Endothelial cell of umbilical vein (primary cell): ENCODE data around the gene PPFIBP1. TPM values are rescaled to one million over a fixed set of nuclear protein-coding genes. Genes with fewer than 3 reads are reported as not detected.
A peak's percentile ranks its signal among the peaks of the same experiment; 100 is the strongest.

Source experiments
- BruUV-seq: library from RNA; stranded (reverse); fragments of 400-500 nt; replicated peaks from 2 replicates; lab custom pipeline; 2021; lab: Mats Ljungman, UMichigan
- CTCF ChIA-PET: fragments of 300-600, 350-600 bp; sonication (Branson Sonifier 250); formaldehyde crosslinking; loops from one replicate; lab custom pipeline; 2021; ENCODE audit warnings: antibody characterized with exemption, inconsistent platforms; lab: Charles Lee
- POLR2A ChIA-PET: fragments of 300-600, 350-600 bp; sonication (Branson Sonifier 250); formaldehyde crosslinking; loops from one replicate; lab custom pipeline; 2021; ENCODE audit warnings: antibody characterized with exemption, inconsistent platforms; lab: Charles Lee
- DNase-seq: peaks from one replicate; pipeline ENCODE4 v3.0.0-alpha.2; 2011; ENCODE audit warnings: low read depth, low spot score
- FAIRE-seq: peaks from 2 replicates; lab custom pipeline; 2011; peaks lifted over from hg19 to GRCh38; lab: Jason Lieb, UNC
- H2AFZ ChIP-seq: 2 replicates; pipeline ENCODE4 v1.6.0; 2012; ENCODE audit warnings: low read depth, low read length, control low read depth, inconsistent platforms
- H3K27ac ChIP-seq: 2 replicates; pipeline ENCODE4 v1.5.1; 2011; ENCODE audit warnings: low read depth, mild to moderate bottlenecking, control low read depth, low read length, moderate library complexity; ENCODE audit not compliant: insufficient read depth
- H3K27me3 ChIP-seq, 2 experiments: 2 replicates each; pipeline versions ENCODE4 v1.6.0 to v1.6.1; 2011; ENCODE audit warnings: low read length in 2 of 2, mixed read lengths in 1 of 2; ENCODE audit not compliant: control insufficient read depth in 2 of 2, insufficient read depth in 2 of 2
- H3K36me3 ChIP-seq, 2 experiments: 2 replicates in 1 of 2; 3 replicates in 1 of 2; pipeline ENCODE4 v1.5.1; 2011; ENCODE audit warnings: low read length in 2 of 2, mild to moderate bottlenecking in 1 of 2, moderate library complexity in 1 of 2; ENCODE audit not compliant: control insufficient read depth in 2 of 2, insufficient read depth in 2 of 2; ENCODE audit errors: extremely low read depth in 1 of 2
- H3K4me1 ChIP-seq: 3 replicates; pipeline ENCODE4 v1.5.1; 2011; ENCODE audit warnings: mild to moderate bottlenecking, low read length; ENCODE audit not compliant: control insufficient read depth, insufficient read depth; ENCODE audit errors: extremely low read depth
- H3K4me2 ChIP-seq: 2 replicates; pipeline ENCODE4 v1.6.1; 2011; ENCODE audit warnings: low read length, control low read depth, mixed read lengths; ENCODE audit not compliant: insufficient read depth
- H3K4me3 ChIP-seq, 3 experiments: fragments of 200-600 bp in 1 of 3; sonication (generic), shearing (Covaris generic) in 1 of 3; replicated peaks in 1 of 3; 2 replicates each; pipeline ENCODE4 v1.5.1; 2011 to 2016; ENCODE audit warnings: control low read depth in 3 of 3, low read length in 3 of 3, mild to moderate bottlenecking in 2 of 3, inconsistent platforms in 1 of 3, low read depth in 1 of 3, moderate library complexity in 1 of 3; ENCODE audit not compliant: insufficient read depth in 1 of 3
- H3K79me2 ChIP-seq: 2 replicates; pipeline ENCODE4 v1.6.0; 2012; ENCODE audit warnings: low read length, inconsistent platforms; ENCODE audit not compliant: control insufficient read depth, insufficient read depth
- H3K9ac ChIP-seq: replicated peaks from 2 replicates; pipeline ENCODE3; 2011; ENCODE audit warnings: low read length, control low read depth; ENCODE audit not compliant: insufficient read depth; ENCODE audit errors: extremely low read depth
- H3K9me1 ChIP-seq: replicated peaks from 3 replicates; pipeline ENCODE4 v1.6.0; 2011; ENCODE audit warnings: mild to moderate bottlenecking, low read length; ENCODE audit not compliant: control insufficient read depth, insufficient read depth; ENCODE audit errors: extremely low read depth
- H3K9me3 ChIP-seq: replicated peaks from 2 replicates; pipeline ENCODE4 v1.5.1; 2012; ENCODE audit warnings: low read length, inconsistent platforms; ENCODE audit not compliant: control insufficient read depth, insufficient read depth
- H4K20me1 ChIP-seq: replicated peaks from 2 replicates; pipeline ENCODE3; 2011; ENCODE audit warnings: mild to moderate bottlenecking, low read length; ENCODE audit not compliant: control insufficient read depth, insufficient read depth; ENCODE audit errors: extremely low read depth
- EZH2 ChIP-seq: IDR thresholded peaks from 2 replicates; pipeline ENCODE4 v1.6.1; 2012; ENCODE audit warnings: borderline replicate concordance, low read depth, mild to moderate bottlenecking, moderate library complexity, low read length, inconsistent platforms; ENCODE audit not compliant: severe bottlenecking
- FOS ChIP-seq: IDR thresholded peaks from 2 replicates; pipeline ENCODE4 v1.6.1; 2011; ENCODE audit warnings: mild to moderate bottlenecking, low read length, moderate library complexity, borderline replicate concordance; ENCODE audit not compliant: insufficient read depth
- GATA2 ChIP-seq: IDR thresholded peaks from 2 replicates; pipeline ENCODE4 v1.7.0; 2011; ENCODE audit warnings: low read depth, mild to moderate bottlenecking, moderate library complexity, mixed read lengths, low read length; ENCODE audit not compliant: insufficient read length, insufficient read depth
- JUN ChIP-seq: IDR thresholded peaks from 2 replicates; pipeline ENCODE4 v1.6.1; 2011; ENCODE audit warnings: borderline replicate concordance, low read depth; ENCODE audit not compliant: insufficient read length, insufficient read depth
- MYC ChIP-seq: IDR thresholded peaks from one replicate; pipeline ENCODE4 v1.6.1; 2011; ENCODE audit warnings: mild to moderate bottlenecking, low read depth, low read length
- POLR2A ChIP-seq: IDR thresholded peaks from 2 replicates; pipeline ENCODE4 v1.6.1; 2012; ENCODE audit warnings: low read depth, mild to moderate bottlenecking, control low read depth, low read length
- POLR2AphosphoS5 ChIP-seq: IDR thresholded peaks from 2 replicates; pipeline ENCODE4 v1.6.1; 2012; ENCODE audit warnings: low read depth, mild to moderate bottlenecking, control low read depth, low read length, moderate library complexity; ENCODE audit not compliant: insufficient read depth
- dilution Hi-C: fragments of 300-500 bp; cut with MboI; formaldehyde crosslinking; loops from one replicate; pipeline ENCODE4 v1.15.0; 2019; ENCODE audit warnings: low sequenced_read_pairs; ENCODE audit not compliant: extremely low pct_ligation_motif_present
- intact Hi-C: fragments of 100-400 bp; cut with micrococcal nuclease; formaldehyde crosslinking; loops from one replicate; pipeline ENCODE4 v1.10.0; 2022
- polyA plus RNA-seq, 4 experiments: library from polyadenylated mRNA; depleted of rRNA in 3 of 4; stranded (reverse) in 3 of 4; unstranded in 1 of 4; fragments of >200 nt; gene quantifications; 2 replicates each; pipeline versions ENCODE4 v1.2.1 to v1.2.3, GENCODE V29; 2011 to 2012; ENCODE audit warnings: missing spikeins in 1 of 4
- total RNA-seq: library from RNA; stranded (reverse); gene quantifications from 2 replicates; pipeline ENCODE4 v1.2.3, GENCODE V29; 2021
- TF ChIP-seq, protein P1 (sequence below): IDR thresholded peaks from 2 replicates; pipeline ENCODE4 v1.6.1; 2011; ENCODE audit not compliant: insufficient read depth, insufficient read length
- TF ChIP-seq, protein P2 (sequence below), 2 donors: IDR thresholded peaks; 1 replicate in 1 of 2; 2 replicates in 1 of 2; pipeline ENCODE4 v1.5.1; 2011; ENCODE audit warnings: low read length in 2 of 2, mild to moderate bottlenecking in 2 of 2, moderate library complexity in 2 of 2, control low read depth in 1 of 2, inconsistent platforms in 1 of 2, low read depth in 1 of 2; ENCODE audit not compliant: insufficient read depth in 1 of 2; ENCODE audit errors: extremely low read depth in 1 of 2

PPFIBP1 gene
- total and polyA plus RNA-seq, 2 donors (not counting 3 experiments of a cell fraction or from before 2014, with no cell fraction given): 45.5 to 154 TPM

DNA sequence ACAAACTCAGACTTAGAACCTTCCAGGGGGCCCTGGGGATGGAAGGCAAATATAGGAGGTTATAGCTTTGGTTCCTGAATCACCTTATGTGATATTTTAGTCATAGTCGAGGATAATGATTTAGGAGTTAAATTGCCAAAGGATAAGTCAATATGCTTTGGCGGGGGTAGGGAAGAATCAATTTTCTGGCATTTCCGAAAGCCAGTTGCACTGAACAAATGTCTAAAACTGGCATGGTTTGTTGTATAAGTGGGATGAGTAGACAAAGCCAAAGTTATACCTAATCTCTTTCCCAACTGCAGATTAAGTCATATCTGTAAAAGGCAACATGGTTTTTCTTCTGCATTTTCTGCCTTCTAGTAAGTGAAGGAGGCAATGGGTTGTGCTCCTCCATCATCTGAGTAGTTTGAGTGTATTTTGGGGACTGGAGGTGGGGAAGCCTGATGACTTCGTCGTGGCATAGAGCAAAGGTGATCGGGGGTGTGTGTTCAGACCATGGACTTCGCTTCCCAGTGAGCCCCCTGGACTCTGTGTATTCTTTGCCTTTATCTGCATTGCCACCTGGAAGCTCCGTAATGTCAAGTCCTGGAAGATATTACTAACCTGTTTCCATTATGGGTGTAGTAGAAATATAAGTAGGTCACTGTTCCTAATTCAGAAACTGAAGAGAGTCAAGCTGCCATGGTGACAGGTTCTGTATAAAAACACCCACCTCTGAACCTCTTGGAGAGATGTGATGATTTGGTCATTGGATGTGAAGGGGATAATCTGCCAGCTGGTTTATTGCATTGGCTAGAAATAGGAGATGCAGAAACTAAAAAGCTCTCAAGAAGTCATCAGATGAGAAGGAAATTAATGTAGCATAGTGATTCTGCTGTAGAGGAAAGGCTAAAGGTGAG lies 24.5 kb downstream of the PPFIBP1 start:
- peaks cover 52% of the 10 kb centered on the region for H3K4me1 ChIP-seq
- H4K20me1 ChIP-seq: no peaks in the 10 kb centered on the region
- no peak overlapping the region for H2AFZ ChIP-seq
- peaks cover 87% of the 10 kb centered on the region for H3K79me2 ChIP-seq
- POLR2A ChIA-PET: interaction anchor here (1.9 kb wide), 1 partner anchor 25 kb away, joined by 7 read pairs; no protein-coding TSS in a partner anchor
- H3K9me1 ChIP-seq: no peaks in the 10 kb centered on the region
- BruUV-seq: TSS peak; percentile 84
- H3K9me3 ChIP-seq: no peaks in the 10 kb centered on the region
- H3K4me3 ChIP-seq: no peak overlapping the region
- FAIRE-seq (no peak), DNase-seq (no peak)
- dilution Hi-C loops (no loop called here), intact Hi-C loops (loop anchor here (1.0 to 2.0 kb wide), 3 partner anchors 23 to 88 kb away; no protein-coding TSS in a partner anchor)
- no peaks in the 10 kb centered on the region for H3K27me3 ChIP-seq
- no peak overlapping the region for H3K9ac ChIP-seq
- H3K4me2 ChIP-seq: peak overlapping the region; percentile 69
- TF ChIP-seq, protein P1, sequence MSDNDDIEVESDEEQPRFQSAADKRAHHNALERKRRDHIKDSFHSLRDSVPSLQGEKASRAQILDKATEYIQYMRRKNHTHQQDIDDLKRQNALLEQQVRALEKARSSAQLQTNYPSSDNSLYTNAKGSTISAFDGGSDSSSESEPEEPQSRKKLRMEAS: no peak
- TF ChIP-seq, protein P2, sequence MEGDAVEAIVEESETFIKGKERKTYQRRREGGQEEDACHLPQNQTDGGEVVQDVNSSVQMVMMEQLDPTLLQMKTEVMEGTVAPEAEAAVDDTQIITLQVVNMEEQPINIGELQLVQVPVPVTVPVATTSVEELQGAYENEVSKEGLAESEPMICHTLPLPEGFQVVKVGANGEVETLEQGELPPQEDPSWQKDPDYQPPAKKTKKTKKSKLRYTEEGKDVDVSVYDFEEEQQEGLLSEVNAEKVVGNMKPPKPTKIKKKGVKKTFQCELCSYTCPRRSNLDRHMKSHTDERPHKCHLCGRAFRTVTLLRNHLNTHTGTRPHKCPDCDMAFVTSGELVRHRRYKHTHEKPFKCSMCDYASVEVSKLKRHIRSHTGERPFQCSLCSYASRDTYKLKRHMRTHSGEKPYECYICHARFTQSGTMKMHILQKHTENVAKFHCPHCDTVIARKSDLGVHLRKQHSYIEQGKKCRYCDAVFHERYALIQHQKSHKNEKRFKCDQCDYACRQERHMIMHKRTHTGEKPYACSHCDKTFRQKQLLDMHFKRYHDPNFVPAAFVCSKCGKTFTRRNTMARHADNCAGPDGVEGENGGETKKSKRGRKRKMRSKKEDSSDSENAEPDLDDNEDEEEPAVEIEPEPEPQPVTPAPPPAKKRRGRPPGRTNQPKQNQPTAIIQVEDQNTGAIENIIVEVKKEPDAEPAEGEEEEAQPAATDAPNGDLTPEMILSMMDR (IDR thresholded peaks at IDR 0.05; ENCODE audit: extremely low read depth in 1 of 2, insufficient read depth in 1 of 2, low read depth in 1 of 2, low read length in 2 of 2): no peak
- no peak for TF ChIP-seq JUN
- no peak for TF ChIP-seq POLR2AphosphoS5
- TF ChIP-seq POLR2A: no peak
- no peak for TF ChIP-seq FOS
- no peak for TF ChIP-seq EZH2
- TF ChIP-seq MYC: no peak
- TF ChIP-seq GATA2: no peak
- CTCF ChIA-PET: interaction anchor here (1.0 to 2.9 kb wide), 5 partner anchors 10 to 75 kb away, joined by 3 to 10 read pairs (median 6); no protein-coding TSS in a partner anchor
- H3K36me3 ChIP-seq: no peaks in the 10 kb centered on the region
- H3K27ac ChIP-seq: peak overlapping the region; percentile 79
